ENCODE measurements around the gene CDCA7. TPM values are rescaled to one million over a fixed set of nuclear protein-coding genes. Genes with fewer than 3 reads are reported as not detected.

Gene CDCA7
- total and polyA plus RNA-seq, 2 of the 13 experiments (the other 11 are each of a cell fraction or from before 2014, with no cell fraction given): 46.2 to 57.8 TPM

- TF ChIP-seq GLMP (CRISPR knock-in tag; IDR thresholded peaks at IDR 0.05; ENCODE audit: borderline replicate concordance): no peak
- peak; percentile 97 for TF ChIP-seq ZXDC (CRISPR knock-in tag; IDR thresholded peaks at IDR 0.05)
- TF ChIP-seq LCORL (IDR thresholded peaks at IDR 0.05): no peak
- peak; percentile 6; the same call in 1 of the 2 replicates for TF ChIP-seq LCORL (CRISPR knock-in tag; IDR thresholded peaks at IDR 0.05)
- TF ChIP-seq RFXANK (CRISPR knock-in tag; IDR thresholded peaks at IDR 0.05): peak; percentile 73; the same call in 1 of the 2 replicates
- no peak; the same call in 1 of the 2 replicates for TF ChIP-seq TRAFD1 (CRISPR knock-in tag; IDR thresholded peaks at IDR 0.05; ENCODE audit: borderline replicate concordance)
- no peak for TF ChIP-seq ZBTB39 (CRISPR knock-in tag; IDR thresholded peaks at IDR 0.05)
- no peak for TF ChIP-seq ZNF614 (CRISPR knock-in tag; IDR thresholded peaks at IDR 0.05; ENCODE audit: borderline replicate concordance)
- TF ChIP-seq ZNF30 (CRISPR knock-in tag; IDR thresholded peaks at IDR 0.05): peak; percentile 98
- no peak for TF ChIP-seq ATF7 (IDR thresholded peaks at IDR 0.05)
- TF ChIP-seq ATF7 (CRISPR knock-in tag; IDR thresholded peaks at IDR 0.05): peak; percentile 62; the same call in 1 of the 2 replicates
- TF ChIP-seq RBM39 (IDR thresholded peaks at IDR 0.05; ENCODE audit: low read depth, low read length, poor library complexity, severe bottlenecking): peak; percentile 86
- TF ChIP-seq PHF20 (CRISPR knock-in tag; IDR thresholded peaks at IDR 0.05): 0 out of 2 replicates have a peak, but pooled peaks have one; percentile 30
- 0 out of 2 replicates have a peak, but pooled peaks have one; percentile 19 for TF ChIP-seq RARA (CRISPR knock-in tag; IDR thresholded peaks at IDR 0.05)
- no peak for TF ChIP-seq SMARCE1 (IDR thresholded peaks at IDR 0.05; ENCODE audit: borderline replicate concordance)
- TF ChIP-seq ZNF577 (CRISPR knock-in tag; IDR thresholded peaks at IDR 0.05; ENCODE audit: borderline replicate concordance, low read depth): peak; percentile 47
- TF ChIP-seq MTA3 (CRISPR knock-in tag; IDR thresholded peaks at IDR 0.05): no peak
- TF ChIP-seq PRDM4 (CRISPR knock-in tag; IDR thresholded peaks at IDR 0.05; ENCODE audit: borderline replicate concordance): no peak
- TF ChIP-seq HMG20B (CRISPR knock-in tag; conservative IDR thresholded peaks at IDR 0.05): peak; percentile 44; the same call in 1 of the 2 replicates
These were observed at the start of gene CDCA7 (continued) for GRCh38 chr2:173354582-173355131.

All from HepG2 (cell line).